NCI-H2227 treated with DMSO at 0.1 percent for 48 hours (cell line): ENCODE results near the gene LARP7.
"Not testable (repeated sequence)": the region's sequence is repeated elsewhere in the genome, so short reads cannot be mapped to it uniquely, and the experiment has no call there.

ENCODE experiments used
- DNase-seq: peaks from one replicate; lab custom pipeline; 2025; lab: John Stamatoyannopoulos, UW

The LARP7 gene

GRCh38 chr4:112650332-112650731 is 13.4 kb downstream of the LARP7 start:
- DNase-seq, result no peak

GRCh38 chr4:112651641-112652040 is 14.7 kb downstream of the LARP7 start:
- DNase-seq, result no peak

DNA sequence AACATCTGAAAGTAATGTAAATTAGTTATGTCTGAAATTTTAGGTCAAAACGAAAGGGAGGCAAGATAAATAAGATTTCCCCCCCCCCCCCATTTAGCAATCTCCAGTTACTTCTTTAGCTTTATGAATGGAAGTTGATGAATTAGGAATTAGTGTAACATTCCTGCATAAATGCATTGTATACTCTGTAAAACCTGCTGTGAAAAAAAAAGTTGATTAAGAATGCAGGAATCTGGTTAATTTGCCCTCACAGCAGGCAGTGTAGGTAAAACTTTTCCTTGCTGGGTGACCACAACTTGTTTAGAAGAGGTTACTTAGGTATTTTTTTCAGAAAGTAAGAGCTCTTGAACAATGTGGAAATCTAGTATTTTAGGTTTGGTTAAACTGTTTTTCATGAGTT is 15.3 kb downstream of the LARP7 start:
- DNase-seq, result no peak

- no peak for DNase-seq
These were observed 18.3 kb downstream of the LARP7 start for GRCh38 chr4:112655270-112655669.

GRCh38 chr4:112656115-112656514 is 19.2 kb downstream of the LARP7 start:
- not testable (repeated sequence) for DNase-seq

DNA sequence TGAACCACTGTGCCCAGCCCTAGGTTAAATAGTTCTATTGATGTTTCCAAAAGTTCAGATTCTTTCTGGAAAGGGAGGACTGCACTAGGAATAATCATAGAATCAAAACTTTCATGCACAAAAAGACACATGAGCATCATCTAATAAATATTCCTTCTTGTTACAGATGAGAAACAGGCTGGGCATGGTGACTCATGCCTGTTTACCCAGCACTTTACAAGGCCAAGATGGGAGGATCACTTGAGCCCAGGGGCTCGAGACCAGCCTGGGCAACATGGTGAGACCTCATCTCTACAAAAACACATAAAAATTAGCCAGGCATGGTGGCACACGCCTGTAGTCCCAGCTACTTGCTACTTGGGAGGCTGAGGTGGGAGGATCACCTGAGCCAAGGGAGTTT is 27.7 kb downstream of the LARP7 start:
- DNase-seq, result no peak

- DNase-seq, result no peak
These were observed 31.2 kb downstream of the LARP7 start for GRCh38 chr4:112668131-112668530.

GRCh38 chr4:112673076-112673475 is 36.1 kb downstream of the LARP7 start:
- no peak for DNase-seq

GRCh38 chr4:112673686-112674085 is 36.7 kb downstream of the LARP7 start:
- no peak for DNase-seq

GRCh38 chr4:112674376-112674775 is 37.4 kb downstream of the LARP7 start:
- no peak for DNase-seq

DNA sequence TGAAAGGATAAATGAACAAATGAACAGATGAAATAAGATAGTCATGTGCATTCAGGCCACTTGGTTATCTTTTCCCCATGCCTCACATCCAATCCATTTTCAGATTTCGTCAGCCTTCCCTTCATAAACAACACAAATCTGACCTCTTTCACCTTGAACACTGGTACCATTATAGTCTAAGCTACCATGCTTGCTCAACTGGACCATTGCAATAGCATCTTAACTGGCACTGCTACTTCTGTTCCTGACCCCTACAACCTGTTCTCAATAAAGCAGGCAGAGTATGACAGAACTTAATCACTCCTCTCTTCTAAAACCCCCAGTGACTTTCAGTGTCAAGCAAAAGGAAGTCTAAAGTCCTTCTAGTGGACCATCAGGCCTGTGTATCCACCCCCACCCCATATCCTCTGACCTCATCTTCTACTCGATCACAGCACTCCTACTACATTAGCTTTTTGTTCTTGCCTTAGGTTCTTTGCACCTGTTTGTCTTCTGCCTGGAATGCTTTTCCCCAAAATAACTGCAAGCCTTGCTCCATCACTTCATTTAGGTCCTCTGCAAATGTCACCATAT is 40.7 kb downstream of the LARP7 start:
- no peak for DNase-seq

DNA sequence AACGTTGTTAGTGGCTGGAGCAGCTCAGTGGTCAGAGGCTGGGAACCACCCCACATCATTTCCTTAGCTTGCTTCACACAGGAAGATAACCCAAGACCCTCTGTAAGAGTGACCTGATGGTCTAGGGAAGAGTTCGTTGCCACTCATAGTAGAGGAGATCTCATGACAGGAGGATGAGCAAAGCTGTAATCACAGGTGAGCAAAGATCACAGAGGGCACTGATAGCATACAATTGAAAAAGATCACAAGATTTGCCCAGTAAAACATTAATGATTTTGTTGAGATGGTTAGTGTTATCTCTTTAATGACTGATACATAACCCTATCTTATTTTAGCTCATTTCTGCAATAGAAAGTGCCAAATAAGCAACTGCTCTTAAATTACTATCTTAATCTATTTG is 44.1 kb downstream of the LARP7 start:
- no peak for DNase-seq

DNA sequence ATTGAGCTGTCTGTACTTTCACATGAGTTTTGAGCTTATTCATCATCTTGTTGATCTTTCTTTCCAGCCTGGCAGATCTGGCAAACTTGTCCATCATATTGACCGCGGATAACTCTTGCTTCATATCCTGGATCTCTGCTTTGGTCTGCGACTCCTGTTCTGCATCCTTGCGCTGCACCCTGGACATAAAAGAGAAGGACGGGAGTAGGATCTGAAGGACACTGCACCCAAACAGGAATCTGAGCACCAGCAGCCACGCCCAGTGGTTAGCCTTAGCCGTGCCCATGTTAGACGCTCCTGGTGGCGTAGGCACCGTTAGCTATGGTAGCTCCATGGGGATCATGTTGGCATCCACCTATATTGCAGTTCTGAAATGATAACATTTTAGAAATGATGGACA is 56.6 kb downstream of the LARP7 start:
- DNase-seq, result no peak

DNA sequence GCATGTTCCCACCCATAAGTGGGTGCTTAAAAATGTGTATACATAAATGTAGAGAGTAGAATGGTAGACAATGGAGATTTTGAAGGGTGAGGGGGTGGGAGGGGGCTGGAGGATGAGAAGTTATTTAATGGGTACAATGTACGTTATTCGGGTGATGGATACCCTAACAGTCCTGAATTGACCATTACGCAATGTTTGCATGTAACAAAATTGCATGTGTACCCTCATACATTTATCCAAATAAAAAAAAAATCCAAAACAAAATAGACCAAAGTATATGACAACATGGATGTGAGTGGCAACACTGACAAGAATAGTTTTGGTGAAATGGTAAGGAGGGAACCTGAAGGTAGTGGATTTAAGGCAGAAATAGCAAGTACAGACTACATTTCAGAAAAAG is 63.7 kb downstream of the LARP7 start:
- DNase-seq, result no peak

- DNase-seq, result no peak
These were observed 65.9 kb downstream of the LARP7 start for GRCh38 chr4:112702892-112703291.

DNA sequence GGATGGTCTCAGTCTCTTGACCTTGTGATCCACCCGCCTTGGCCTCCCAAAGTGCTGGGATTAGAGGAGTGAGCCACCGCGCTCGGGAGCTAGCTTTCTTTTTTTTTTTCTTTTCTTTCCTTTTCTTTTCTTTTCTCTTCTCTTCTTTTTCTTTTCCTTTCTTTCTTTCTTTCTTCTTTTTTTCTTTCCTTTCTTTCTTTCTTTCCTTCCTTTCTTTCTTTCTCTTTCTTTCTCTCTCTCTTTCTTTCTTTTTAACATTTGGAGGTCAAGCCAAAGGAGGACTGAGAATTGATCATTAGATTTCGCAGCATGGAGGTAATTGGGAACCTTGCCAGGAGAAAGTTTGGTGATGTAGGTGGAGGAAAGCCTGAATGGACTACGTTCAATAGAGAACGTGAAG is 67.4 kb downstream of the LARP7 start:
- no peak for DNase-seq

DNA sequence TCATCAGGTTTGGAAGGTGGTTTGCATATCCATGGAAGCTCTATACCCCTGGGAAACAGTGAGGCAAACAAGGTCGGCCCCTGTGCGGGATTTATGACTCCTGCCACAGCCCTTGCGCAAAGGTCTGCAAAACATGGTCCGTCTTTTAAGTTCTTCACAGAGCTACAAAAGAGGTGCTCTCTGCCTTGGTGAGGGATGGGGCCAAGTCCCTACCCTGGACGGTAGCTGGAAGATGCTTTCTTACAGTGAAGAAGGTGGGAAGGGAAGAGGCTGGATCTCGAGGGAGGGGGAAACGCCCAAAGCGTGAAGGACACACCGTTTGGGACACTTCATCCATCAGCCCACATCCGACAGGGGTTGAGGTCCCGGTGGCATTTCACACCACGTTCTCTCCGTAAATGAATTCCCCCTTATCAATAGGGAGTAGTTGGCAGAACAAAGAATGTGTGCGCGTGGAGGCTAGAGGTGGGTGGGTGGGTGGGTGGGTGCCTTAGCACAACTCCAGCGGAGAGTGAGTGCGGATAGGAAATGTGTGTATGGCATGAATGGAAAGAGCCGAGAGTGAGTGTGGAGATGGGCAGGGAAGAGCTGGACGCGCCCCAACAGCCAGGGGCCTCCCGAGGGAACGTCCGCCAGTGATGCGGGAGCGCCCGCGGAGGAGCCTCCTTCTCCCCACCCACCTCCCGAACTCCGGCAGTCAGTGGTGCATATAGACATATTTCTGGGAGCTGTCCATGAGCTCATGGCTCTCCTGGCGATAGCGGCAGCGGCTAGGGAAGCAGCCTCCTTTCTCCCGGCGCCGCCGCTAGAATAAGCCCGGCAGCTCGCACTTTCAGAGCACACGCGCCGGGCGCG is 68.3 kb downstream of the LARP7 start:
- DNase-seq, result peak; percentile 33

- peak; percentile 38 for DNase-seq
These were observed 69.2 kb downstream of the LARP7 start for GRCh38 chr4:112705891-112706839.

DNA sequence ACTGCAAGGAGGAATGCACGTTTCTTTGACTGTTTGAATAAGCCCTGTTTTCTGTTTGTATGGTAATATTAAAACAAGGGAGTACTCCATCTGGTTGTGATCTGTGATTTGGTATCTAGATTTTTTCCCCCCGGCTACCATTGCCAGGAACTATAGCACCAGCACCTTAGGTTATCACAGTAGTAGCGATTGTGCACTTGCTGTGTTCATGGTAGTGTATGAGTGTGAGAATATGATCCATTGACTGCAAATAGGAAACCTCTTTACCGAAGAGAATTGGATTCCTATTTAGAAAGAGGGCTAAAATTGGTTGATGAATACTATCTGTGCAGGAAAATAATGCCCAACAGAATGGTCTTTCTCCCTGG is 69.9 kb downstream of the LARP7 start:
- DNase-seq, result peak; percentile 38
